Measurements from ENCODE around the gene UCP3. TPM values are rescaled to one million over a fixed set of nuclear protein-coding genes. Genes with fewer than 3 reads are reported as not detected.

The UCP3 gene
- total RNA-seq, 6 experiments from 2014 or later: 0.10 to 0.62 (median 0.39) TPM

- DNase-seq: no peak
- Mint-ChIP-seq H3K4me3 (no peak overlapping the region), H3K9me3 (no peaks in the 10 kb centered on the region), H3K27me3 (ENCODE audit: insufficient read depth) (peaks cover 6% of the 10 kb centered on the region), H3K4me1 (ENCODE audit: low read depth) (no peaks in the 10 kb centered on the region), H3K27ac (no peak overlapping the region), H3K36me3 (ENCODE audit: low read depth) (no peaks in the 10 kb centered on the region)
- no peak for TF ChIP-seq CTCF (IDR thresholded peaks at IDR 0.05)
These were observed 2.1 kb downstream of the UCP3 start for GRCh38 chr11:74006743-74007304.

- TF ChIP-seq CTCF (IDR thresholded peaks at IDR 0.05): no peak
- peaks cover 5% of the 10 kb centered on the region for H3K27me3 Mint-ChIP-seq (ENCODE audit: insufficient read depth)
- no peak for DNase-seq
- no peak overlapping the region for H3K27ac Mint-ChIP-seq
- H3K4me3 Mint-ChIP-seq: no peak overlapping the region
- no peaks in the 10 kb centered on the region for H3K36me3 Mint-ChIP-seq (ENCODE audit: low read depth)
- H3K4me1 Mint-ChIP-seq (ENCODE audit: low read depth): no peaks in the 10 kb centered on the region
- H3K9me3 Mint-ChIP-seq: no peaks in the 10 kb centered on the region
These were observed 3.0 kb downstream of the UCP3 start for GRCh38 chr11:74005721-74006517.

GRCh38 chr11:74004759-74005615 is 3.9 kb downstream of the UCP3 start:
- Mint-ChIP-seq H3K27me3 (ENCODE audit: insufficient read depth) (peaks cover 2% of the 10 kb centered on the region; the same call in 1 of the 2 replicates), H3K9me3 (no peaks in the 10 kb centered on the region), H3K36me3 (ENCODE audit: low read depth) (no peaks in the 10 kb centered on the region), H3K4me3 (no peak overlapping the region), H3K4me1 (ENCODE audit: low read depth) (no peaks in the 10 kb centered on the region), H3K27ac (no peak overlapping the region)
- DNase-seq: no peak
- no peak for TF ChIP-seq CTCF (IDR thresholded peaks at IDR 0.05)

GRCh38 chr11:74004046-74004695 is 4.7 kb downstream of the UCP3 start:
- Mint-ChIP-seq H3K4me1 (ENCODE audit: low read depth) (no peaks in the 10 kb centered on the region), H3K27ac (no peak overlapping the region), H3K36me3 (ENCODE audit: low read depth) (no peaks in the 10 kb centered on the region), H3K4me3 (no peak overlapping the region), H3K9me3 (no peaks in the 10 kb centered on the region), H3K27me3 (ENCODE audit: insufficient read depth) (peaks cover 2% of the 10 kb centered on the region; the same call in 1 of the 2 replicates)
- TF ChIP-seq CTCF (IDR thresholded peaks at IDR 0.05): no peak
- no peak for DNase-seq

- Mint-ChIP-seq H3K9me3 (no peaks in the 10 kb centered on the region), H3K36me3 (ENCODE audit: low read depth) (no peaks in the 10 kb centered on the region), H3K27me3 (ENCODE audit: insufficient read depth) (no peaks in the 10 kb centered on the region), H3K27ac (no peak overlapping the region), H3K4me3 (no peak overlapping the region), H3K4me1 (ENCODE audit: low read depth) (no peaks in the 10 kb centered on the region)
- TF ChIP-seq CTCF (IDR thresholded peaks at IDR 0.05): no peak
- no peak for DNase-seq
These were observed 6.1 kb downstream of the UCP3 start for GRCh38 chr11:74002832-74003231.
